NCI-H524 treated with DMSO at 0.1 percent for 48 hours (cell line): ENCODE results near the gene ZCCHC18.

ENCODE experiments used
- DNase-seq: peaks from one replicate; lab custom pipeline; 2025; lab: John Stamatoyannopoulos, UW

ZCCHC18 gene

DNA sequence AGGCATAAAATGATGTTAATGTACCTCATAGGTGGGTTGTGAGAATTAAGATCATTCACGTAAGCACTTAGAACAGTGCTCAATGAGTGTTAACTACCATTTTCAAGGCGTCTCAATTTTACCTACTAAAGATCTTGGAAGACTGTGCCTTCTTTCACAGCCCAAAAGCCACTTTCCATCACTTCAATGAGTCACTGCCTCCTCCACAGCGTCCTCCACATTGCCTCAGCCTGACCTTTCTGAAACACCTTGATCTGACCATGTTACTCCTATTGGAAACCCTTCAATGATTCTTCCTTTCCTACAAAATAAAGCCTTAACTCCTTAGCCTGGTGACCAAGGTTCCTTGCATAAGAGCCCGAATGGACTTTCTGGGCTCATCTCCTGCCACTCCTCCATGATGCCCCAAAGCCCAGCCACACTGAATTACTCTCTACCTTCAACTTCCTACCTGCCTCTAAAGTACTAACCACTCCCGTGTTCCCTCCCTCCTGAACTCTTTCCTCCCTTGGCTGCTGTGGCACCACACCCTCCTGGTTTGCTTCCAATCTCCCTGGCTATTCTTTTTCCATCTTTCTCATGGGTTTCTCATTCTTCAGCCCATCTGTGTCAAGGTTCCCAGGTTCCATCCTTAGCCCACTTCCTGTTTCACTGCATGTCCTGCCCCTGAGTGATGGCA, 22.4 kb downstream of the ZCCHC18 start:
- no peak for DNase-seq

DNA sequence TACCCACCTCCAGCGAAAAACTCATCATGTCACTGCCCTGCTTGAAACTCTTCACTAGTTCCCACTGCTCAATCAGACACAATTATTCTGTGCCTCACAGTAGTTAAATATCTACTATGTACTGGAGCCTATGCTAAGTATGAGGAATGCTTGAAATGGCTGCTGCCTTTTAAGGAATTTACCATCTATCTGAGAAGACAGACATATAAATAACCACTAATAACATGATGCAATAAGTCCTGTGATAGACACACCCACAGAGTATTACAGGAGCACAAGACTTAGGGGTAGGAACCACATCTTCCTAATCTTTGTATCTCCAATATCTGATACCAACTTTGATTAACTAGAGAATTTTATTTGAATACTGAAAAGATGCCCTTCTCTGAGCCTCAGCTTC, 23.4 kb downstream of the ZCCHC18 start:
- no peak for DNase-seq

DNA sequence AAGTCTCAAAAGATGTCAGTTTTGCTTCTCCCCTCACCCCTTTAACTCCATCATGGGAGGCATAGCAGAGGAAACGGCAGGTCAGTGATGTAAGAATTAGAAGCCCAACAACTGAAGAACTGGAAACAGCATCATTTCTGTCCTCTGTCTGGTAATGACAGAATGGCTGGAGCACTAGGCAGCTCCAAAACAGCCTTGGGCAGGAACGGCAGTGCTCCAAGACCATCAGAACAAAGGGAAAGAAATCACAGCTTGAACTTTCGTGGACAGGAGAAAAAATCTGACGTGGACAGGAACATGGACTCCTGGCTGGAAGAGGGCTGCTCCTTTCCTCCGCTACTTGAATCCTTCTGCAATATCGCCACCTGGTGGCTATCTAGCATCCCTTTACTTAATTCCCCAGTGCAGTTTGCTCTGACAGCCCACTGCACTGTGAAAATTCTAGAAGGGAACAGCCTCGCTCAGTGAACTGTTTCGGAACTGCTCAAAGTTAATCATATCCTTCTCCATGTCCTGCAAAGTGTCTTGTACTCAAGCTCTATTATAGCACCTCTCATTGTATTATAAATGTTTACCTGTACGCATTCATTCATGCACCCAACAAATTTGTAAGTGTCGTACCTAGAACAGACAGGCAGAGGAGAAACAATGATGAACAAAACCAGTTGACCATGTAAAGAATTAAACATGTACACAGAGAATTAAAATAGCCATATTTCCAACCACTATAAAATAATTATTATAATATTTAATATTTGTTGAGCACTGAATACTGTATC, 24.1 kb downstream of the ZCCHC18 start:
- DNase-seq, result peak; percentile 53

DNA sequence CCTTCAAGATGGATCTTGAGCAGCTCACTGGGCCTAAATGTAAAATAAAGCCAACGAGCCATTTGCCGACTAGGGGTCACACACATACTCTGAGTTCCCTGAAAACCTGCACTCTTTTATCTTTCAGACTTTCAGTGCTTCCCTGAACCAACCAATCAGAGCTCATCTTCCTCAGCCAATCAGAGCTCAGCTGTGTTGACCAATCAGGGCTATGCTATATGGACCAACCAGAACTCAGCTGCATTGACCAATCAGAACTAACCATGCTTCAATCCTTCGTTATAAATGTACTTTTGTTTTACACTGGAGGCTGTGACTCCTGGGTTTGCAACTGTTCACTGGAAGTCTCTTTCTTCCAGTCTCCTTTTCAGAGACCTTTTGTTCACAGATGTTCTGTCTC, 25.2 kb downstream of the ZCCHC18 start:
- peak; percentile 5 for DNase-seq

DNA sequence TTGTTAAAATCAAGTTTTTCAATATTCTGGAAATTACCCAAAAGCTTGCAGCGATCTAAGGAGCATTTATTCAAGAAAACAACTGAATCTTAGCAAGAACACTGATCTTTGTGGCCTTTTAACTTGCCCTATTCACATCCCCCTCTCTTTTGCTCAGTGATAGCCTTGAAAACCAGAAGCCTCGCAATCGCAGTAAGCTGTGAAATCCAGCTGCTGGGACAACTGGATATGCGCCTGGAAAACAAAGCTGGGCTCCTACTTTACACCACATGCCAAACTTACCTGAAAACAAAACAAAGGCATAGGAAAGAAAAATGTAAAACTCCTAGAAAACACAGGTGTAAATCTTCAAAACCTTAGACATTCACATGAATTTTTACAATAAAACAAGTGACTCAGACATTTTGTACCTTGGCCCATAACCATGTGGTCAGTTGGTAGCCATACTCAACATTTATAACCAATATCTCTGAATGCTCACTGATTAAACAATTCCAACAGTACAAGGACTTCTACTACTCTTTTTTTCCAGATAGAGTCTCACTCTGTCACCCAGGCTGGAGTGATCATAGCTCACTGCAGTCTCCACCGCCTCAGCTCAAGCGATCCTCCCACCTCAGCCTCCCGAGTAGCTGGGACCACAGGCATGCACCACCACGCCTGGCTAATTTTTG, 28.9 kb downstream of the ZCCHC18 start:
- DNase-seq, result no peak

DNA sequence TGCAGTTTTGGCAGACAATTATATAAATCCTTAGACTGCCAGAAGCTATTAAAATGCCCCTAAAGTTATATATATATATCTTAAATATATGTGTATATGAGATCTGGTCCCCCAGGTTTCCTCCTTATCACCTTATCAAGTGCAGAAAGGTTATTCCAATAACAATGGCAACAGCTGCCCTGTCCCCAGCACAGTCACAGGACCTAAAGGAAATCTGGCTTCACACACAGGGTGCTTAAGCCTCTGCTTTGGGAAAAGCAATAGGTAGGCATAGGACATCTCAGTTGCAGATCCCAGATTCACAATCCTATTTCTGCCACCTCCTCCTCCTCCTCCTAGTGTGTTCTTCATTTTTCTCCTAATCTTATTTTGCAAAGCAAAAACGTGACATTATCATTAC, 38.7 kb downstream of the ZCCHC18 start:
- DNase-seq, result no peak

DNA sequence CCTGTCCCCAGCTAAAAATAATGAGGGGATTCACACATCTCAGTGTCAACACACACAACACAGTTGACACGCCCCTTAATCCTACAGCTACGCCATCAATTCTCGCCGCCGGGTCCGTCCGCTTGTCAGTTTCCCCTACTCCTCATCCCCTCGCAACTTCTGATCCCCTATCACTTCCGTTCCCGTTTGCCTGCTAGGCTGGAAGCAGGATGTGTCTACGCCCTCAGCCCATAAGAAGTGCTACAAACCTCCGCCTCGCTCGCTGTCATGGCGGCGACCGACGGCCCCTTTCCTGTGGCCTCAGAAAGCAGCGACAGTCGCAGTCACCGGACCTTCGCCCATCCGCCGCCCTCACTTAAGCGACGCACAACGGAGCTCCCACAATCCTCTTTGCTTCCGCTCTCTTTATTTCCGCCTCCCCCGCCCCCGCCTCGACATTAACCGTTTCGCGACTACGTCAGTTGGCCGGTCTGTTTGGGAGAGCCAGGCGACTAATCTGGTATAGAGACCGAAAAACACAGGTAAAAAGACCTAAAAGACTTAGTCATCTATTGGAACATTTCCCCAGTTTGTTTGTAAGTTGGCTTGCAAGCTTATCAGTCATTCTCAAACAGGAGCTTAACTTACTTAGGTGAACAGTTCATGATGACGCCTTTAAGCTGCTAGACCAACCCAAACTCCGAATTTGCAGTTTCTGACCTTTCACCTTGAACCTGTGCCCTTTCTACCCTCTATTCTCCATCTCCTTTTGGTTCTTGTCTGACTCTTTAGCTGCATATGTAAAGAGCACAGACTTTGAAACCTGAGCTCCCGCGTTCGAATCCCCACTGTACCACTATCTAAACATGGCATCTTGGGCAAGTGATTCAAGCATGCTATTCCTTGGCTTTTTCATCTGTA, 44.6 kb downstream of the ZCCHC18 start, which contains the start of gene SLC25A53:
Gene SLC25A53, minus strand, starts transcription at position 380 of the 900 bp plus-strand sequence. CDS start 51,752 bp downstream, outside the sequence.
- DNase-seq, result peak; percentile 73
